Ectodermal cell (in vitro differentiated cells): ENCODE data around the gene GRAP.

ENCODE experiments used
- H3K27ac ChIP-seq: 2 replicates; pipeline ENCODE4 v1.7.0; 2013; ENCODE audit warnings: mild to moderate bottlenecking, low read depth, low read length; ENCODE audit not compliant: insufficient read depth, poor library complexity, severe bottlenecking
- H3K27me3 ChIP-seq: 2 replicates; pipeline ENCODE4 v1.7.0; 2013; ENCODE audit warnings: mild to moderate bottlenecking, low read length; ENCODE audit not compliant: insufficient read depth, control insufficient read depth, poor library complexity, severe bottlenecking
- H3K36me3 ChIP-seq: one replicate; pipeline ENCODE4 v1.7.0; 2013; ENCODE audit warnings: low read length; ENCODE audit not compliant: control insufficient read depth, insufficient read depth
- H3K4me1 ChIP-seq: one replicate; pipeline ENCODE4 v1.7.0; 2013; ENCODE audit warnings: low read length; ENCODE audit not compliant: control insufficient read depth, insufficient read depth
- H3K4me3 ChIP-seq: 2 replicates; pipeline ENCODE4 v1.7.0; 2013; ENCODE audit warnings: low read depth, low read length, control low read depth; ENCODE audit not compliant: insufficient read depth
- H3K9me3 ChIP-seq: 2 replicates; pipeline ENCODE4 v1.7.0; 2013; ENCODE audit warnings: mild to moderate bottlenecking, low read length, moderate library complexity; ENCODE audit not compliant: control insufficient read depth
- WGBS, 2 experiments: methylation state at CpG; one replicate each; pipeline ENCODE4 v1.1.7; 2013; ENCODE audit warnings: missing lambda C conversion rate in 2 of 2; 5-methylcytosine and 5-hydroxymethylcytosine counted together

GRAP gene

GRCh38 chr17:18971801-18972200 is 75.0 kb downstream of the GRAP start:
- peaks cover 3% of the 10 kb centered on the region for H3K36me3 ChIP-seq
- H3K4me3 ChIP-seq, result no peak overlapping the region
- no peak overlapping the region for H3K27ac ChIP-seq
- H3K27me3 ChIP-seq, result no peaks in the 10 kb centered on the region
- WGBS, 2 experiments, result 95 to 97% methylated on average over 7 of the region's 7 CpGs
- H3K9me3 ChIP-seq, result no peaks in the 10 kb centered on the region
- H3K4me1 ChIP-seq, result peaks cover 28% of the 10 kb centered on the region
